ENCODE measurements around the gene DHRS9.

DNA sequence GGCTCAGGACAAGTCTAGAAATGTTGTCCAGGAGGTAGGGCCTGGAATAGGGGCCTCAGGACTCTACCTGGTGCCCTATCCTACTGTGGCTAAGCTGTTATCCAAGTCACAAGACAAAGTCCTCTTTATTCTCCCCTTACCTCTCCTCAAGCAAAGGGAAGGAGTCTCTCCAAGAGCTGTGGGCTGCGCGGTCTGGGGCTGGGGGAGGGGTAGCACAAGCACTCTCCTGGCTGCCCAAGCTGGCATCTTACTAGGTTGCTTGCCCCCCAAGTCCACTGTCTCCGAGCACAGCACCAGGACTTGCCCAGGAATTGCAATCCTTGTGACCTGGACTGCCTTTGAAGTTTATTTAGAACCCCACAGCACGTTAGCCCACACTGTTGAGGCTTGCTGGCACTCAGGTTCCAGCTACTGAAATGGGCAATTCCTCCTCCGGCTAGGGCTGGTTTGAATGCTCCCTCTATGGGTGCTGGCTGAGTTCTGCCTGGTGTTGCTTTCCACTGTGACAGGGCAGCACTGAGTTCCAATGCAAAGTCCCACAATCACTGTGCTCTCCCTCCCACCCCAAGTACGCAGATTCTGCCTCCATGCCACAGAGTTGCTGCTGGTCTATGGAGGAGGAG lies 18.5 kb downstream of the DHRS9 start:
- TF ChIP-seq, protein P1, sequence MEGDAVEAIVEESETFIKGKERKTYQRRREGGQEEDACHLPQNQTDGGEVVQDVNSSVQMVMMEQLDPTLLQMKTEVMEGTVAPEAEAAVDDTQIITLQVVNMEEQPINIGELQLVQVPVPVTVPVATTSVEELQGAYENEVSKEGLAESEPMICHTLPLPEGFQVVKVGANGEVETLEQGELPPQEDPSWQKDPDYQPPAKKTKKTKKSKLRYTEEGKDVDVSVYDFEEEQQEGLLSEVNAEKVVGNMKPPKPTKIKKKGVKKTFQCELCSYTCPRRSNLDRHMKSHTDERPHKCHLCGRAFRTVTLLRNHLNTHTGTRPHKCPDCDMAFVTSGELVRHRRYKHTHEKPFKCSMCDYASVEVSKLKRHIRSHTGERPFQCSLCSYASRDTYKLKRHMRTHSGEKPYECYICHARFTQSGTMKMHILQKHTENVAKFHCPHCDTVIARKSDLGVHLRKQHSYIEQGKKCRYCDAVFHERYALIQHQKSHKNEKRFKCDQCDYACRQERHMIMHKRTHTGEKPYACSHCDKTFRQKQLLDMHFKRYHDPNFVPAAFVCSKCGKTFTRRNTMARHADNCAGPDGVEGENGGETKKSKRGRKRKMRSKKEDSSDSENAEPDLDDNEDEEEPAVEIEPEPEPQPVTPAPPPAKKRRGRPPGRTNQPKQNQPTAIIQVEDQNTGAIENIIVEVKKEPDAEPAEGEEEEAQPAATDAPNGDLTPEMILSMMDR (IDR thresholded peaks at IDR 0.05), result no peak
- no peak for TF ChIP-seq EZH2 (IDR thresholded peaks at IDR 0.05; ENCODE audit: borderline replicate concordance, insufficient read depth, low read depth, low read length, poor library complexity, severe bottlenecking)

All from B cell (primary cell).